Body of pancreas (tissue), 4 donors: Measurements from ENCODE around the gene MOCS1. TPM values are rescaled to one million over a fixed set of nuclear protein-coding genes. Genes with fewer than 3 reads are reported as not detected.

ENCODE experiments used
- ATAC-seq: fragments of 150-250 bp; one replicate; pipeline ENCODE4 v1.9.1; 2016
- DNase-seq, 4 donors: peaks; one replicate each; pipeline ENCODE4 v3.0.0-alpha.2; 2019
- H3K27ac ChIP-seq, 4 donors: fragments of 200-600 bp; sonication (generic); 1 replicate in 3 of 4; 2 replicates in 1 of 4; pipeline versions ENCODE4 v1.5.1 to v1.6.1; 2016 to 2019; ENCODE audit warnings: mild to moderate bottlenecking in 1 of 4, mixed read lengths in 1 of 4, moderate library complexity in 1 of 4
- H3K27me3 ChIP-seq, 2 donors: fragments of 200-600 bp; sonication (generic); one replicate each; pipeline ENCODE4 v1.6.0; 2016; ENCODE audit warnings: mild to moderate bottlenecking in 1 of 2
- H3K36me3 ChIP-seq, 2 donors: fragments of 200-600 bp; sonication (generic); replicated peaks in 1 of 2; 2 replicates each; pipeline ENCODE4 v1.5.1; 2016; ENCODE audit warnings: low read depth in 2 of 2; ENCODE audit not compliant: insufficient read depth in 1 of 2
- H3K4me1 ChIP-seq: fragments of 200-600 bp; sonication (generic); one replicate; pipeline ENCODE4 v1.6.0; 2016
- H3K4me3 ChIP-seq, 2 donors: fragments of 200-600 bp; sonication (generic); 1 replicate in 1 of 2; 2 replicates in 1 of 2; pipeline ENCODE4 v1.5.1; 2016 to 2019
- H3K9me3 ChIP-seq, 3 donors: fragments of 200-600 bp; sonication (generic); 1 replicate in 2 of 3; 2 replicates in 1 of 3; pipeline ENCODE4 v1.5.1; 2016
- CTCF ChIP-seq, 7 experiments: fragments of 450-650 bp in 4 of 7; fragments of 200-600 bp in 3 of 7; sonication (generic) in 3 of 7; IDR thresholded peaks; one replicate each; pipeline ENCODE4 v1.5.1; 2016 to 2019; ENCODE audit warnings: antibody characterized with exemption in 7 of 7
- POLR2A ChIP-seq, 3 donors: fragments of 450-650 bp; IDR thresholded peaks; one replicate each; pipeline ENCODE4 v1.6.1; 2016; ENCODE audit warnings: antibody characterized with exemption in 3 of 3, mild to moderate bottlenecking in 2 of 3
- WGBS, 2 donors: methylation state at CpG; one replicate each; pipeline ENCODE4 v1.1.5; 2017; 5-methylcytosine and 5-hydroxymethylcytosine counted together
- intact Hi-C: fragments of 100-400 bp; cut with DNase I; formaldehyde crosslinking; loops from one replicate; pipeline ENCODE4 v1.15.1; 2023
- total RNA-seq, 2 donors: library from RNA; depleted of rRNA; stranded (reverse); fragments of >200 nt; gene quantifications; one replicate each; pipeline ENCODE4 v1.1.0, GENCODE V29; 2016

Gene MOCS1
- total RNA-seq, 2 donors from 2014 or later: 15.0 to 21.1 TPM

GRCh38 chr6:39873439-39873838 is 60.8 kb downstream of the MOCS1 start:
- Histone ChIP-seq H3K4me3 (no peak overlapping the region), H3K9me3 (no peaks in the 10 kb centered on the region), H3K27me3 (no peaks in the 10 kb centered on the region), H3K36me3 (no peaks in the 10 kb centered on the region), H3K4me1 (no peaks in the 10 kb centered on the region), H3K27ac (no peak overlapping the region)
- 84 to 88% methylated on average over 3 of the region's 3 CpGs for WGBS, 2 donors
- intact Hi-C loops: no loop called here
- no peak for TF ChIP-seq POLR2A (IDR thresholded peaks at IDR 0.05)
- TF ChIP-seq CTCF (IDR thresholded peaks at IDR 0.05): no peak
- DNase-seq (no peak), ATAC-seq (no peak)

GRCh38 chr6:39870950-39871349 is 63.3 kb downstream of the MOCS1 start:
- no peaks in the 10 kb centered on the region for H3K4me1 ChIP-seq
- H3K9me3 ChIP-seq: no peaks in the 10 kb centered on the region
- intact Hi-C loops: no loop called here
- no peak overlapping the region for H3K27ac ChIP-seq
- ATAC-seq (no peak), DNase-seq (no peak)
- TF ChIP-seq CTCF (IDR thresholded peaks at IDR 0.05) (no peak), POLR2A (IDR thresholded peaks at IDR 0.05) (no peak)
- no peaks in the 10 kb centered on the region for H3K36me3 ChIP-seq
- WGBS, 2 donors: 96 to 100% methylated on average over 2 to 3 of the region's 3 CpGs
- no peaks in the 10 kb centered on the region for H3K27me3 ChIP-seq
- no peak overlapping the region for H3K4me3 ChIP-seq

GRCh38 chr6:39867592-39867991 is 66.7 kb downstream of the MOCS1 start:
- H3K27me3 ChIP-seq: no peaks in the 10 kb centered on the region
- intact Hi-C loops: no loop called here
- no peak overlapping the region for H3K27ac ChIP-seq
- H3K9me3 ChIP-seq: no peaks in the 10 kb centered on the region
- no peaks in the 10 kb centered on the region for H3K36me3 ChIP-seq
- ATAC-seq (no peak), DNase-seq (no peak)
- WGBS, 2 donors: 76 to 93% methylated on average over 4 to 6 of the region's 6 CpGs
- no peaks in the 10 kb centered on the region for H3K4me1 ChIP-seq
- no peak overlapping the region for H3K4me3 ChIP-seq
- TF ChIP-seq CTCF (IDR thresholded peaks at IDR 0.05) (no peak), POLR2A (IDR thresholded peaks at IDR 0.05) (no peak)

- DNase-seq (peak; percentile 66 to 79 (median 75)), ATAC-seq (peak; percentile 59)
- H3K4me3 ChIP-seq: no peak overlapping the region
- no peaks in the 10 kb centered on the region for H3K36me3 ChIP-seq
- intact Hi-C loops: no loop called here
- 55 to 62% methylated on average over 15 of the region's 15 CpGs for WGBS, 2 donors
- H3K4me1 ChIP-seq: no peaks in the 10 kb centered on the region
- H3K27me3 ChIP-seq: no peaks in the 10 kb centered on the region
- TF ChIP-seq POLR2A (IDR thresholded peaks at IDR 0.05) (no peak), CTCF (IDR thresholded peaks at IDR 0.05) (peak; percentile 26 to 63 (median 58))
- no peak overlapping the region for H3K27ac ChIP-seq
- no peaks in the 10 kb centered on the region for H3K9me3 ChIP-seq
Measured at GRCh38 chr6:39865011-39865888, 69.0 kb downstream of the MOCS1 start.

DNA sequence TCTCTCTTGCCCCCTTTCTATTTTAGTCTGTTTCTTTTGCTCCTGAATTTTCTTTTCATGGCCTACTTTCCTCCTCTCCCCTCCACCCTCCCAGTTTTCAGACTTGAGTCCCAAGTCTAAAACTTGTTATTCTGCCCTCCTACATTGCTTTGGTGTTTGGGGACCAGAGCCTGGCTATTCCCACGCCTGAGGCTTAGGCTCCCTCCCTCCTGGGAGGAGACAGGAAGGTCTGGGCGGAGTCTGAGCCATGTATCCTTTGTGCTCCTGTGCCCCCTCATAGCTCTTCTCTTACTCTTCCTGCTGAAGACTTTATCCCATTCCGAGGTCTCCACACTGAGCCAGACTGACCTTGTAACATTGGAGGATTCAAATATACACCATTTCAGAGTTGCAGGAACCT is 72.6 kb downstream of the MOCS1 start:
- intact Hi-C loops: no loop called here
- no peaks in the 10 kb centered on the region for H3K4me1 ChIP-seq

More for the DNA sequence above, 72.6 kb downstream of the MOCS1 start:
- Histone ChIP-seq H3K36me3 (no peaks in the 10 kb centered on the region), H3K27me3 (no peaks in the 10 kb centered on the region), H3K9me3 (no peaks in the 10 kb centered on the region), H3K4me3 (no peak overlapping the region), H3K27ac (no peak overlapping the region)
- ATAC-seq (no peak), DNase-seq (no peak)
- WGBS, 2 donors: 71 to 82% methylated on average over 3 of the region's 3 CpGs
- TF ChIP-seq CTCF (IDR thresholded peaks at IDR 0.05): no peak
- no peak for TF ChIP-seq POLR2A (IDR thresholded peaks at IDR 0.05)
